Dermis blood vessel endothelial cell (primary cell): ENCODE data around the gene ZNF544. TPM values are rescaled to one million over a fixed set of nuclear protein-coding genes. Genes with fewer than 3 reads are reported as not detected.

Source experiments
- DNase-seq: peaks from one replicate; pipeline ENCODE4 v3.0.0; 2010
- total RNA-seq: library from RNA; depleted of rRNA; stranded (reverse); fragments of >200 nt; gene quantifications from 2 replicates; pipeline ENCODE4 v1.2.3, GENCODE V29; 2014

The ZNF544 gene
- total RNA-seq, 1 donor from 2014 or later: 67.4 TPM

GRCh38 chr19:58305932-58306323 lies 77.2 kb downstream of the ZNF544 start:
- DNase-seq: peak; percentile 41

- no peak for DNase-seq
These were observed 79.0 kb downstream of the ZNF544 start for GRCh38 chr19:58307736-58308135.

- peak; percentile 51 for DNase-seq
These were observed 82.0 kb downstream of the ZNF544 start for GRCh38 chr19:58310685-58311084.

GRCh38 chr19:58311345-58311865 lies 82.7 kb downstream of the ZNF544 start:
- no peak for DNase-seq

Other genes starting within 250 kb of the ZNF544 start
- 13.3 and 16.7 TPM in 2 replicates for gene ZNF606, start 226.1 kb upstream of the ZNF544 start, total RNA-seq
- not detected in 2 replicates for gene ZSCAN1, start 194.9 kb upstream of the ZNF544 start, total RNA-seq
- 1.7 and 2.4 TPM in 2 replicates for gene ZNF135, start 169.6 kb upstream of the ZNF544 start, total RNA-seq
- gene ZSCAN18, start 130.7 kb upstream of the ZNF544 start, total RNA-seq: 44.4 and 45.1 TPM in 2 replicates
- 13.1 and 14.6 TPM in 2 replicates for gene ZNF329, start 78.1 kb upstream of the ZNF544 start, total RNA-seq
- 21.0 and 21.3 TPM in 2 replicates for gene ZNF274, start 45.9 kb upstream of the ZNF544 start, total RNA-seq
- gene ZNF8, start 50.0 kb downstream of the ZNF544 start, total RNA-seq: 5.6 and 6.1 TPM in 2 replicates
- 24.1 and 31.8 TPM in 2 replicates for gene ERVK3-1, start 76.5 kb downstream of the ZNF544 start, total RNA-seq
- gene ZSCAN22, start 98.1 kb downstream of the ZNF544 start, total RNA-seq: 3.4 and 3.7 TPM in 2 replicates
- 0.37 and 12.4 TPM in 2 replicates for gene A1BG, start 124.6 kb downstream of the ZNF544 start, total RNA-seq
- gene ZNF497, start 133.8 kb downstream of the ZNF544 start, total RNA-seq: 1.3 and 2.9 TPM in 2 replicates
- gene ZNF837, start 152.1 kb downstream of the ZNF544 start, total RNA-seq: 3.5 and 4.1 TPM in 2 replicates
- 1,348 and 2,550 TPM in 2 replicates for gene RPS5, start 158.4 kb downstream of the ZNF544 start, total RNA-seq
- not detected in 2 replicates for gene RNF225, start 166.7 kb downstream of the ZNF544 start, total RNA-seq
- gene ZNF584, start 179.7 kb downstream of the ZNF544 start, total RNA-seq: 8.2 and 12.0 TPM in 2 replicates
- 7.5 and 7.6 TPM in 2 replicates for gene ZNF132, start 211.2 kb downstream of the ZNF544 start, total RNA-seq
- 7.8 and 8.2 TPM in 2 replicates for gene ZNF324B, start 222.7 kb downstream of the ZNF544 start, total RNA-seq
- gene ZNF324, start 238.2 kb downstream of the ZNF544 start, total RNA-seq: 13.1 and 18.5 TPM in 2 replicates
- gene ZNF446, start 247.4 kb downstream of the ZNF544 start, total RNA-seq: 7.1 and 7.6 TPM in 2 replicates